K562 (cell line): ENCODE data around the gene UBE2D2. TPM values are rescaled to one million over a fixed set of nuclear protein-coding genes. Genes with fewer than 3 reads are reported as not detected.

Experiments
- ATF6 ChIP-seq: sonication (generic); formaldehyde crosslinking; IDR thresholded peaks from 2 replicates; pipeline ENCODE4 v1.4.0; 2020; ENCODE audit warnings: mild to moderate bottlenecking, missing genetic modification reagents
- ATF7 ChIP-seq: fragments of 450-650 bp; IDR thresholded peaks from 2 replicates; pipeline ENCODE4 v1.7.1; 2014; ENCODE audit warnings: mild to moderate bottlenecking, moderate library complexity
- CBX5 ChIP-seq: IDR thresholded peaks from 2 replicates; pipeline ENCODE4 v1.6.1; 2014; ENCODE audit warnings: low read depth, borderline replicate concordance
- FOS ChIP-seq: IDR thresholded peaks from 3 replicates; pipeline ENCODE4 v1.6.1; 2011; ENCODE audit not compliant: insufficient read length; ENCODE audit errors: extremely low read depth
- FOXJ3 ChIP-seq: sonication (generic); formaldehyde crosslinking; IDR thresholded peaks from 2 replicates; pipeline ENCODE4 v1.4.0; 2020; ENCODE audit warnings: mild to moderate bottlenecking, missing genetic modification reagents
- GTF2B ChIP-seq: IDR thresholded peaks from 2 replicates; pipeline ENCODE4 v1.6.1; 2011; ENCODE audit not compliant: insufficient read length; ENCODE audit errors: extremely low read depth
- HMG20A ChIP-seq: fragments of 450-650 bp; formaldehyde crosslinking; conservative IDR thresholded peaks from 2 replicates; pipeline ENCODE4 v1.4.0; 2020; ENCODE audit warnings: mild to moderate bottlenecking, mixed read lengths
- MXD1 ChIP-seq: fragments of 250-450 bp; sonication (Bioruptor Pico); IDR thresholded peaks from 2 replicates; pipeline ENCODE4 v1.8.0; 2021; ENCODE audit warnings: borderline replicate concordance, mild to moderate bottlenecking, moderate library complexity; ENCODE audit not compliant: poor library complexity, severe bottlenecking
- MYC ChIP-seq, 2 experiments: fragments of 250-450 bp in 1 of 2; sonication (Bioruptor Pico) in 1 of 2; IDR thresholded peaks; 2 replicates each; pipeline versions ENCODE4 v1.5.1 to v1.6.1; 2012 to 2021; ENCODE audit warnings: low read depth in 2 of 2, borderline replicate concordance in 1 of 2, improper control_type of control experiment in 1 of 2, low read length in 1 of 2, mild to moderate bottlenecking in 1 of 2, moderate library complexity in 1 of 2
- NCOA6 ChIP-seq: fragments of 450-650 bp; IDR thresholded peaks from 2 replicates; pipeline ENCODE4 v1.6.1; 2017; ENCODE audit warnings: mild to moderate bottlenecking
- OTX1 ChIP-seq: fragments of 450-650 bp; formaldehyde crosslinking; IDR thresholded peaks from 2 replicates; pipeline ENCODE4 v1.4.0; 2022; ENCODE audit warnings: mild to moderate bottlenecking
- POLR3G ChIP-seq: IDR thresholded peaks from 2 replicates; pipeline ENCODE4 v1.6.1; 2011; ENCODE audit not compliant: insufficient read length, insufficient replicate concordance; ENCODE audit errors: extremely low read depth
- RBM14 ChIP-seq: fragments of 200-400 bp; formaldehyde crosslinking; IDR thresholded peaks from 2 replicates; pipeline ENCODE4 v1.6.1; 2018; ENCODE audit warnings: low read depth, mild to moderate bottlenecking, low read length, moderate library complexity, borderline replicate concordance; ENCODE audit not compliant: insufficient read depth
- SMAD4 ChIP-seq: fragments of 250-450 bp; sonication (Bioruptor Pico); conservative IDR thresholded peaks from 2 replicates; pipeline ENCODE4 v1.8.0; 2021; ENCODE audit warnings: inconsistent platforms, mild to moderate bottlenecking, moderate library complexity
- TAF1 ChIP-seq: IDR thresholded peaks from 2 replicates; pipeline ENCODE4 v1.6.1; 2011; ENCODE audit warnings: mild to moderate bottlenecking, low read length, moderate library complexity; ENCODE audit not compliant: insufficient read depth, control insufficient read depth, severe bottlenecking; ENCODE audit errors: extremely low read depth
- VEZF1 ChIP-seq: fragments of 200-800 bp; sonication (Bioruptor generic); IDR thresholded peaks from 2 replicates; pipeline ENCODE4 v1.6.1; 2017; ENCODE audit warnings: missing genetic modification characterization, missing compliant biosample characterization
- ZNF41 ChIP-seq: fragments of 250-450 bp; sonication (Bioruptor Pico); conservative IDR thresholded peaks from 2 replicates; pipeline ENCODE4 v1.4.0; 2020; ENCODE audit warnings: mild to moderate bottlenecking
- ZNF778 ChIP-seq: fragments of 450-650 bp; formaldehyde crosslinking; IDR thresholded peaks from 2 replicates; pipeline ENCODE4 v1.4.0; 2020; ENCODE audit warnings: mild to moderate bottlenecking, moderate library complexity
- polyA plus RNA-seq, 8 experiments: library from polyadenylated mRNA; depleted of rRNA in 4 of 8; stranded (reverse) in 5 of 8; unstranded in 3 of 8; fragments of >200 nt; fragmentation: Nextera tagmentation in 2 of 8; fragmentation: Illumina TruSeq in 1 of 8; extraction: Ambion mirVana in 2 of 8; extraction: Trizol in 1 of 8; gene quantifications; 2 replicates each; pipeline versions ENCODE4 v1.2.1 to v1.2.3, GENCODE V29; 2011 to 2014; ENCODE audit warnings: inconsistent platforms in 1 of 8, missing spikeins in 1 of 8
- total RNA-seq, 7 experiments: library from RNA; depleted of rRNA in 6 of 7; stranded (reverse); fragments of >200 nt in 6 of 7; fragmentation: Illumina TruSeq in 2 of 7; extraction: Trizol in 2 of 7; gene quantifications; 2 replicates each; pipeline versions ENCODE4 v1.2.1 to v1.2.3, GENCODE V29; 2011 to 2021; ENCODE audit warnings: low replicate concordance in 1 of 7
- TF ChIP-seq, protein P1 (sequence below): fragments of 450-650 bp; formaldehyde crosslinking; IDR thresholded peaks from 2 replicates; pipeline ENCODE4 v1.4.0; 2022; ENCODE audit warnings: mild to moderate bottlenecking, moderate library complexity

The UBE2D2 gene
- total and polyA plus RNA-seq, 9 of the 15 experiments (the other 6 are each of a cell fraction or from before 2014, with no cell fraction given), result 53.6 to 198 (median 122) TPM

GRCh38 chr5:139668064-139668880 is 107.1 kb downstream of the UBE2D2 start (continued):
- TF ChIP-seq RBM14 (no peak), HMG20A (no peak), NCOA6 (no peak), SMAD4 (CRISPR knock-in tag) (0 out of 2 replicates have a peak, but pooled peaks have one; percentile 33), ZNF778 (no peak), VEZF1 (CRISPR knock-in tag) (peak; percentile 39; the same call in 1 of the 2 replicates), MYC (IDR thresholded peaks at IDR 0.05; ENCODE audit: low read depth, low read length) (no peak), MYC (CRISPR knock-in tag; IDR thresholded peaks at IDR 0.05; ENCODE audit: borderline replicate concordance, low read depth) (no peak), MXD1 (CRISPR knock-in tag) (no peak), ATF6 (no peak), GTF2B (no peak), POLR3G (no peak), ZNF41 (CRISPR knock-in tag) (no peak), TAF1 (no peak), CBX5 (no peak), ATF7 (no peak), FOXJ3 (CRISPR knock-in tag) (no peak), FOS (no peak), OTX1 (CRISPR knock-in tag) (no peak)
- TF ChIP-seq, protein P1, sequence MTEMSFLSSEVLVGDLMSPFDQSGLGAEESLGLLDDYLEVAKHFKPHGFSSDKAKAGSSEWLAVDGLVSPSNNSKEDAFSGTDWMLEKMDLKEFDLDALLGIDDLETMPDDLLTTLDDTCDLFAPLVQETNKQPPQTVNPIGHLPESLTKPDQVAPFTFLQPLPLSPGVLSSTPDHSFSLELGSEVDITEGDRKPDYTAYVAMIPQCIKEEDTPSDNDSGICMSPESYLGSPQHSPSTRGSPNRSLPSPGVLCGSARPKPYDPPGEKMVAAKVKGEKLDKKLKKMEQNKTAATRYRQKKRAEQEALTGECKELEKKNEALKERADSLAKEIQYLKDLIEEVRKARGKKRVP (CRISPR knock-in tag), result no peak
